GM18511 (cell line): ENCODE results near the gene PIKFYVE.
"Not testable (repeated sequence)": the region's sequence is repeated elsewhere in the genome, so short reads cannot be mapped to it uniquely, and the experiment has no call there.

Experiments
- ATAC-seq: cut with Tn5 transposase; IDR thresholded peaks from one replicate; pipeline ENCODE4 v1.9.1; 2021; ENCODE audit warnings: mild to moderate bottlenecking, moderate library complexity; ENCODE audit not compliant: unreplicated experiment

The PIKFYVE gene

DNA sequence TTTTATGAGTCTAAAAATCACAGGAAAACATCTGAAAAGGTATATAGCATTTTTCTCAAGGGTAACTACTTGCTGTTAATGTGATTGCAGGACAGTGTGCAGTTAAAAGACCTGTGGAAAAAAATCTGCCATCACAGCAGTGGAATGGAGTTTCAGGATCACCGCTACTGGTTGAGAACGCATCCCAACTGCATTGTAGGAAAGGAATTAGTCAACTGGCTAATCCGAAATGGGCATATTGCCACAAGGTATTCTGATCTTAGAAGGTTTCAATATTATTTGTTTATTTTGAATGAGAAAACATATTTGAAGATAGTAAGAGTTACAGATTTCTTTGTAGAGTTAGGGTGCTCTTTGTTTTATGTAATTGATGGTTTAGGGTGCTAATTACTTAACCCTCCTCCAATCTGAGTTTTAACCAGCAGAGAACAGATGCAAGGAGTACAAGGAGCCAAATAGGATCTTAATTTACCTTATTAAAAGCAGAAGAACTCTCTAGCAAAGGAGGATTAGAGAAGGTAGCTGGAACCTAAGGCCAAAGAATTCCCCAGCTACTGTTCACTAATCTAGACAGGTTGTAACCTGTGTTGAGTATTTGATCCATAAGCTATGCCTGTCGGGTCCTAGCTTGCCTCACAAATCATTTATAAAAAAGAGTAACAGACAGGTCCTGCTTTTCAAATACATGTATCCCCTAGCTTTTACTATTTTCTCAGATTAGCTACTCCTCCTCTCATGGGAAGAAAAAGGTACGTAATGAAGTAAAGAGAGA is 35.0 kb downstream of the PIKFYVE start:
- no peak for ATAC-seq

DNA sequence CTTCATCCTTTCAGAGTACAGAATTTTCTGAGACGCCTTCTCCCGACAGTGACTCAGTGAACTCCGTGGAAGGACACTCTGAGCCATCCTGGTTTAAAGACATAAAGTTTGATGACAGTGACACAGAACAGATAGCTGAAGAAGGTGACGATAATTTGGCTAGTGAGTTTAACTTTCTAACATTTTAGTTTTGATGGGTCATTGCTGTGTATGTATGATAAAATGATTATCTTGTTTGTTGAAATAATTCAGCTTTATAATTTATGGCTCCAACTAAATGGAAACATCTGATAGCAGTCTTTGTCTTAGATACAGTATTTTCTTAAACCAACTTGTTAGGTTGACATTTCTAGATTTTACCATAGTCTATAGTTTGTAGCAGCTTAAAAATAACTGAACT is 38.1 kb downstream of the PIKFYVE start:
- ATAC-seq, result no peak

DNA sequence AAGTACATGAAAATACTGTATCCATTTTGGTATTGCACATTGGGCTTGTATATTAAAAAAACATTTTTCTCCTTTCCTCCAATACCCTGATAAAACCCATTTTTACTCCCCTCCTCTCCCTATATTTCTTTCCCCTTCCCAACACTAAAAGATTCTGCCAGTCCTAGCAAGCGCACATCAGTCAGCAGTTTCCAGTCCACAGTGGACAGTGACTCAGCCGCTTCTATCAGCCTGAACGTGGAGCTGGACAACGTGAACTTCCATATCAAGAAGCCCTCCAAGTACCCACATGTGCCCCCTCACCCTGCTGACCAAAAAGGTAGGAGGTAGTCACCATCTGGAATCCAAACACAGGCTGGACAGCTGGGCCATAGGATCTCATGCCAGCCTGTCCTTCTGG is 38.6 kb downstream of the PIKFYVE start:
- ATAC-seq, result no peak

DNA sequence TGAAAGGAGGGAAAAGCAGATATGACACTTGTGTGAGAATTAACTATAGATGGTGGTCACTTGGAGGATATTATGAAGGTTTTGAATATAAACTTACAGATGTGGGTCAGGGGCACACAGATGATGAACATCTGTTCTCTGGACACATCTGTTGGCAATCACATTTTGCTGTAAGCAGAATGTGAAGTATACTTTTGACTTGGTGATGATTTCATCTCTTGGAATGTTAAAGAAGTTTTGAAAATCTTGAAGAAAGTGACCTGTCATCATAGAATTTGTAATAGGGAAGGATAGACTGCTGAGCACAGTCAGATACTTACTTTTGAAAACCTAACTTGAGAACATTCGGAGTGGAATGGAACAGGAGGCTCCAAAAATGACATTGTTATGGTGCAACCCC is 40.2 kb downstream of the PIKFYVE start:
- ATAC-seq, result no peak

DNA sequence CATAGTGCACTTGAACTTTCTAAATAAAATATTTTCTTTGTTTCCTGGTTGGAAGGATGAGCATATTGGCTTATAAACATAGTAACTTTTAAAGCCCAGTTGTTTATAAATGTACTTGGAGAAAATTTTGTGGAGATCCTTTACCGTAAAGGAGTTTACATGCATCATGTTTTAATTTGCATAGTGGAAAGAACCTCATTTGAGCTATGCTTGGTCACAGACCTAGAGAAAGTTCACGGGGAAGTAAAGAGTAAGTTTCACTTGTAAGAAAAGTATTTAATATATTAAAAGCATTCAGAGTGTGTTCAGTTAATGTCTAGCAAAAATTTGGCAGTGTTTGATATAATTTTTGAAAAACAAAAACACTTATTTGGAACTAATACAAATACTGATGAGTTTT is 45.3 kb downstream of the PIKFYVE start:
- ATAC-seq, result peak; percentile 56

DNA sequence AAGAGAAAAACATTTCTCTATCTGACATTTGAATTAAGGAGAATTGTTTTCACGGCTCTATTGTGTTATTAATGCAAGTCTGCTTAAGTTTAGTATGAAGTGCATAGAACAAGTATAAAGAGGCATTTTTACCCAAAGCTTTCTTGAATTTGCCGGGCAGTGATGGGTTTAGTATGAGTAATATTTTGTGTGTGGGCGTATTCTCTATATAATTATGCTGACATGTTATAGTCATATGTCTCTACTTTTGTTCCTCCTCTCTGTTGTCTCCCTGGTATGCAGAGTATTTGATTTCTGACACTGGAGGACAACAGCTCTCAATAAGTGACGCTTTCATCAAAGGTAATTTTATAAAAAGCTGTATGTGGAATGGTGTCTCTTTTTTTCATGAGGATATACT is 45.9 kb downstream of the PIKFYVE start:
- ATAC-seq, result peak; percentile 58

DNA sequence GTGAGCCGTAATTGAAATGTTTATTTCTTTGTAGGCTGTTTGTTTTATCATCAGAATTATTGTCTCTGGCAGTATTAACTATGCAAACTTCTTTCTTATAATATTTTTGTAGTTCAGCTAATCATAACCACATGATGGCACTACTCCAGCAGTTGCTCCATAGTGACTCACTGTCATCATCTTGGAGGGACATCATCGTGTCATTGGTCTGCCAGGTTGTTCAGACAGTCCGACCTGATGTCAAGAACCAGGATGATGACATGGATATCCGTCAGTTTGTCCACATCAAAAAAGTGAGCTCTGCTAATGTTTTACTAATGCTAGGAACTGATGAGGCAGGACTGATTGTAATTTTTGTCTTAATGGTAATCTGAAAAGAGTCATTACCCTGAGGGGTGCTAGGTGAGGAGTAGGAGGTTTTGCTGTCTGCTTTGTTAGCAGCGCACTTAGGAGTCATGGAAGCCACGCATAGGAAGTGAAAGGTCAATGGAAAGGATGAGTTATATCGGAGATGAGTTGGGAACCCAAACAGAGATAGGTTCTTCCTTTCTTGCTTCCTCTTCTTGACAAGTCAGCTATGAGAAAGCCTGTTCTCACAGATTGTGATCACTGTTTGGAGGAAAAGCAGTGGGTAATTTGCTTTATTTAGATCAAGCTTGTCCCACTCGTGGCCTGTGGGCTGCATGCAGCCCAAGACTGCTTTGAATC is 49.2 kb downstream of the PIKFYVE start:
- ATAC-seq, result peak; percentile 70

- ATAC-seq, result no peak
Measured at GRCh38 chr2:208318127-208318526, 52.1 kb downstream of the PIKFYVE start.

- ATAC-seq, result peak; percentile 34
Measured at GRCh38 chr2:208319391-208319790, 53.3 kb downstream of the PIKFYVE start.

DNA sequence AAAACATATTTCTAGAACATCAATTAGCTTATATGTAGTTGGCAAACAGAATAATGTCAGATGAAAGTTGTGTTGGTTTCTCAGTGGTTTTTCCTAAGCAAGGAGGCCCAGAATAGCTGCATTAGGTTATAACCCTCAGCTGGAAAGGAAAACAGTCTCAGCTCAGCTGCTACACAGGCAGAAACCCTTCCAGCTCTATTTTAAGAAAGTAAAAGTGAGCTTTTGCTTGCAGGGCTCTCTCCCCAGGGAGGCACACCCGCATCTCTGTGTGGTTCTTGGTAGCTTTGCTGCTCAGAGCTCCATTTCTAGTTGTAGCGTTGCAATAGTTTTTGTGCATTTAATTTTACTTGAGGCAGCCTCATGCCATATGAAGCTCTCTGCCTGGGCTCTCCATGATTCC is 54.6 kb downstream of the PIKFYVE start:
- peak; percentile 92 for ATAC-seq

GRCh38 chr2:208326016-208326415 is 60.0 kb downstream of the PIKFYVE start:
- no peak for ATAC-seq

DNA sequence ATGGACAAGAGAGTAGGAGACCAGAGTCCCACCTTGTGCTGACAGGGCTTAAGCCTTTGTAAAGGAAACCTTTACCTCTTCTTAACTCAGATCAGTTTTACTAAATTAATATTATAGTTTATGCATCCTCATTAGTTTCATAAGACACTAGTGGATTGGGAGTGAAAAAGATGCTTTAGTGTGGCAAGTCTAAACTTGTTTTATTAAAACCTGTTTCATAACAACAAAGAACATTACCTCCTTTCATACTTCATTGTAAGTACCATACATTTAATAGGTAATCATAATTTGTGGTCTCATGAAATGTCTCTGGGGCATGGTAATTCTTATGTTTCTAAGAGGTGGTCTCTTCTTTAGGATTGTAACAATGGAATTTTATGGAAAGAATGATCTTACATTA is 63.4 kb downstream of the PIKFYVE start:
- ATAC-seq, result no peak

DNA sequence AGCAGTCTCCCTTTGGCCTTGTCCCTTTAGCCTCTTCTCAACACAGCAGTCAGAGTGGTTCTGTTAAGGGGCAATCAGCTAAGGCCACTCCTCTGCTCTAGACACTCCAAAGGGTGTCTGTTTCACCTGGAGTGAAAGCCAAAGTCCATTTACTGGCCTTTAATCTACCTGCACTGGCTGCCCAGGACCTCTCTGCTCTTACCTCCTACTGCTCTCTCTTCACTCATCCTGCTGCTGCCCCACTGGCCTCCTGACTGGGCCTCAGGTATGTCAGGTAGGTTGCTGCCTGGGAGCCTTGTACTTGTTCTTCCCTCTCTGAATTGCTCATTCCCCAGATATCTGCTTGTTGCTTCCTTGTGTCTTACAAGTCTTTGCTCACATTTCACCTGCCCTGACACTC is 68.2 kb downstream of the PIKFYVE start:
- ATAC-seq, result no peak

GRCh38 chr2:208346756-208347155 is 80.7 kb downstream of the PIKFYVE start:
- ATAC-seq, result no peak

GRCh38 chr2:208350610-208351009 is 84.6 kb downstream of the PIKFYVE start:
- ATAC-seq, result no peak

GRCh38 chr2:208352644-208353567 is 86.9 kb downstream of the PIKFYVE start:
- no peak for ATAC-seq

DNA sequence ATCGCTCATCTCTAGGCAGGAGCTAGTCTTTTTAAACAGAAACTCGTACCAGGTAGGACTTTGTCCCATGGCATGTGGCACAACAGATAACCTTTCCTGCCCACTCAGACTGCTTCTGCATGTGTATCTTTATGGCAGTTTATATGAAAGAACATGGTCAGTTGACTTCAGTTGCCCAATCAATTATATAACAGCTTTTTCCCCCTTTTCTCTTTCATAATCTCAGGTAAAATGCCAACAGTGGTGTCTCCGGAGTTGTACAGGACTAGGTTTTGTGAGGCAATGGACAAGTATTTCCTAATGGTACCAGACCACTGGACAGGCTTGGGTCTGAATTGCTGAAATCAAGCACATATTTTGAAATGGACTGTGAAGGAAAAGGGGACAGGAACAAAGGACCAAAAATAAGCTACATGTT is 88.9 kb downstream of the PIKFYVE start:
- no peak for ATAC-seq

GRCh38 chr2:208356420-208356819 is 90.4 kb downstream of the PIKFYVE start:
- ATAC-seq, result not testable (repeated sequence)

GRCh38 chr2:208356846-208357574 is 91.0 kb downstream of the PIKFYVE start:
- no peak for ATAC-seq

- no peak for ATAC-seq
Measured at GRCh38 chr2:208358758-208359631, 92.9 kb downstream of the PIKFYVE start.
